ENCODE measurements around the gene PLA2G10. TPM values are rescaled to one million over a fixed set of nuclear protein-coding genes. Genes with fewer than 3 reads are reported as not detected.
"Not testable (repeated sequence)": the region's sequence is repeated elsewhere in the genome, so short reads cannot be mapped to it uniquely, and the experiment has no call there.

The PLA2G10 gene
- total and polyA plus RNA-seq, 9 of the 15 experiments (the other 6 are each of a cell fraction or from before 2014, with no cell fraction given), result not detected

DNA sequence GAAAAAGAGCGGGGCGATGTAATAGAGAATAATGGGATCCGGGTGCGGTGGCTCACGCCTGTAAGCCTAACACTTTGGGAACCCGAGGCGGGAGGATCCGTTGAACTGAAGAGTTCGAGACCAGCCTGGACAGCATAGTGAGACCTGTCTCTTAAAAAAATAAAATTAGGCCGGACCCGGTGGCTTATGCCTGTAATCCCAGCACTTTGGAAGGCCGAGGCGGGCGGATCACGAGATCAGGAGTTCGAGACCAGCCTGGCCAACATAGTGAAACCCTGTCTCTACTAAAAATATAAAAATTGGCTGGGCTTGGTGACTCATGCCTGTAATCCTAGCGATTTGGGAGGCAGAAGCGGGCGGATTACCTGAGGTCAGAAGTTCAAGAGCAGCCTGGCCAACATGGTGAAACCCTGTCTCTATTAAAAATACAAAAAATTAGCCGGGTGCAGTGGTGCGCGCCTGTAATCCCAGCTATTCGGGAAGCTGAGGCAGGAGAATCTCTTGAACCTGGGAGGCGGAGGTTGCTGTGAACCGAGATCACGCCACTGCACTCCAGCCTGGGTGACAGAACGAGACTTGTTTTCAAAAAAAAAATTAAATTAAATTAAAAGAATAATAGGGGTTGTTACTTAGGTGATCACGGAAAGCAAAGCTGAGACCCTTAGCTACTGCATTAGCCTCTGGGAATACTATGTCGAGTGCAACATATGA lies 63.3 kb downstream of the PLA2G10 start (continued):
- TF ChIP-seq NFRKB (IDR thresholded peaks at IDR 0.05; ENCODE audit: low read depth) (peak; percentile 78; the same call in 1 of the 2 replicates), NCOR1 (IDR thresholded peaks at IDR 0.05) (peak; percentile 18; the same call in 1 of the 2 replicates), CSDE1 (IDR thresholded peaks at IDR 0.05) (peak in 1 of 2 experiments; percentile 61; a peak in 1 of 4 replicates), SMARCE1 (IDR thresholded peaks at IDR 0.05) (peak; percentile 76), L3MBTL2 (IDR thresholded peaks at IDR 0.05) (peak; percentile 58; the same call in 1 of the 2 replicates), ARID1B (IDR thresholded peaks at IDR 0.05) (peak; percentile 73; the same call in 1 of the 2 replicates), FOSL1 (tag; conservative IDR thresholded peaks at IDR 0.05) (peak; percentile 82), ARNT (IDR thresholded peaks at IDR 0.05) (peak in 1 of 2 experiments; percentile 56; a peak in 1 of 4 replicates), KDM1A (IDR thresholded peaks at IDR 0.05) (peak; percentile 36 to 68; a peak in 2 of 4 replicates), SMAD4 (CRISPR knock-in tag; conservative IDR thresholded peaks at IDR 0.05) (peak; percentile 13), NR2C2 (tag; IDR thresholded peaks at IDR 0.05) (peak; percentile 55; the same call in 1 of the 2 replicates), NONO (IDR thresholded peaks at IDR 0.05; ENCODE audit: low read depth in 2 of 2, low read length in 1 of 2) (peak in 1 of 2 experiments; percentile 26; a peak in 1 of 4 replicates)
- TF ChIP-seq, protein P1, sequence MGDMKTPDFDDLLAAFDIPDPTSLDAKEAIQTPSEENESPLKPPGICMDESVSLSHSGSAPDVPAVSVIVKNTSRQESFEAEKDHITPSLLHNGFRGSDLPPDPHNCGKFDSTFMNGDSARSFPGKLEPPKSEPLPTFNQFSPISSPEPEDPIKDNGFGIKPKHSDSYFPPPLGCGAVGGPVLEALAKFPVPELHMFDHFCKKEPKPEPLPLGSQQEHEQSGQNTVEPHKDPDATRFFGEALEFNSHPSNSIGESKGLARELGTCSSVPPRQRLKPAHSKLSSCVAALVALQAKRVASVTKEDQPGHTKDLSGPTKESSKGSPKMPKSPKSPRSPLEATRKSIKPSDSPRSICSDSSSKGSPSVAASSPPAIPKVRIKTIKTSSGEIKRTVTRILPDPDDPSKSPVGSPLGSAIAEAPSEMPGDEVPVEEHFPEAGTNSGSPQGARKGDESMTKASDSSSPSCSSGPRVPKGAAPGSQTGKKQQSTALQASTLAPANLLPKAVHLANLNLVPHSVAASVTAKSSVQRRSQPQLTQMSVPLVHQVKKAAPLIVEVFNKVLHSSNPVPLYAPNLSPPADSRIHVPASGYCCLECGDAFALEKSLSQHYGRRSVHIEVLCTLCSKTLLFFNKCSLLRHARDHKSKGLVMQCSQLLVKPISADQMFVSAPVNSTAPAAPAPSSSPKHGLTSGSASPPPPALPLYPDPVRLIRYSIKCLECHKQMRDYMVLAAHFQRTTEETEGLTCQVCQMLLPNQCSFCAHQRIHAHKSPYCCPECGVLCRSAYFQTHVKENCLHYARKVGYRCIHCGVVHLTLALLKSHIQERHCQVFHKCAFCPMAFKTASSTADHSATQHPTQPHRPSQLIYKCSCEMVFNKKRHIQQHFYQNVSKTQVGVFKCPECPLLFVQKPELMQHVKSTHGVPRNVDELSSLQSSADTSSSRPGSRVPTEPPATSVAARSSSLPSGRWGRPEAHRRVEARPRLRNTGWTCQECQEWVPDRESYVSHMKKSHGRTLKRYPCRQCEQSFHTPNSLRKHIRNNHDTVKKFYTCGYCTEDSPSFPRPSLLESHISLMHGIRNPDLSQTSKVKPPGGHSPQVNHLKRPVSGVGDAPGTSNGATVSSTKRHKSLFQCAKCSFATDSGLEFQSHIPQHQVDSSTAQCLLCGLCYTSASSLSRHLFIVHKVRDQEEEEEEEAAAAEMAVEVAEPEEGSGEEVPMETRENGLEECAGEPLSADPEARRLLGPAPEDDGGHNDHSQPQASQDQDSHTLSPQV (IDR thresholded peaks at IDR 0.05), result peak; percentile 68; the same call in 1 of the 2 replicates
- TF ChIP-seq, protein P2, sequence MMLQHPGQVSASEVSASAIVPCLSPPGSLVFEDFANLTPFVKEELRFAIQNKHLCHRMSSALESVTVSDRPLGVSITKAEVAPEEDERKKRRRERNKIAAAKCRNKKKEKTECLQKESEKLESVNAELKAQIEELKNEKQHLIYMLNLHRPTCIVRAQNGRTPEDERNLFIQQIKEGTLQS (IDR thresholded peaks at IDR 0.05), result peak; percentile 91
- TF ChIP-seq, protein P2 (CRISPR knock-in tag; conservative IDR thresholded peaks at IDR 0.05), result not testable (repeated sequence)
- TF ChIP-seq, protein P3, sequence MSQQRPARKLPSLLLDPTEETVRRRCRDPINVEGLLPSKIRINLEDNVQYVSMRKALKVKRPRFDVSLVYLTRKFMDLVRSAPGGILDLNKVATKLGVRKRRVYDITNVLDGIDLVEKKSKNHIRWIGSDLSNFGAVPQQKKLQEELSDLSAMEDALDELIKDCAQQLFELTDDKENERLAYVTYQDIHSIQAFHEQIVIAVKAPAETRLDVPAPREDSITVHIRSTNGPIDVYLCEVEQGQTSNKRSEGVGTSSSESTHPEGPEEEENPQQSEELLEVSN (IDR thresholded peaks at IDR 0.05; ENCODE audit: borderline replicate concordance in 1 of 2, extremely low read depth in 1 of 2, insufficient read depth in 1 of 2, insufficient read length in 1 of 2, low read depth in 1 of 2, low read length in 1 of 2, poor library complexity in 1 of 2, severe bottlenecking in 1 of 2), result peak in 1 of 2 experiments; percentile 21
- not testable (repeated sequence) for TF ChIP-seq NR2C2 (CRISPR knock-in tag; IDR thresholded peaks at IDR 0.05)
- TF ChIP-seq, protein P4, sequence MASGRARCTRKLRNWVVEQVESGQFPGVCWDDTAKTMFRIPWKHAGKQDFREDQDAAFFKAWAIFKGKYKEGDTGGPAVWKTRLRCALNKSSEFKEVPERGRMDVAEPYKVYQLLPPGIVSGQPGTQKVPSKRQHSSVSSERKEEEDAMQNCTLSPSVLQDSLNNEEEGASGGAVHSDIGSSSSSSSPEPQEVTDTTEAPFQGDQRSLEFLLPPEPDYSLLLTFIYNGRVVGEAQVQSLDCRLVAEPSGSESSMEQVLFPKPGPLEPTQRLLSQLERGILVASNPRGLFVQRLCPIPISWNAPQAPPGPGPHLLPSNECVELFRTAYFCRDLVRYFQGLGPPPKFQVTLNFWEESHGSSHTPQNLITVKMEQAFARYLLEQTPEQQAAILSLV (tag; IDR thresholded peaks at IDR 0.05), result 0 out of 2 replicates have a peak, but pooled peaks have one; percentile 4
